Ascending aorta (tissue), 2 donors: ENCODE measurements around the gene MSANTD7. TPM values are rescaled to one million over a fixed set of nuclear protein-coding genes. Genes with fewer than 3 reads are reported as not detected.
A peak's percentile ranks its signal among the peaks of the same experiment; 100 is the strongest.

Experiments used
- DNase-seq, 2 donors: peaks; one replicate each; pipeline ENCODE4 v3.0.0-alpha.2; 2019; ENCODE audit warnings: low spot score in 2 of 2
- H3K27ac ChIP-seq, 2 donors: fragments of 200-600 bp; sonication (generic); one replicate each; pipeline ENCODE4 v1.5.1; 2016 to 2017; ENCODE audit warnings: mild to moderate bottlenecking in 1 of 2
- H3K27me3 ChIP-seq: fragments of 200-600 bp; sonication (generic); one replicate; pipeline ENCODE4 v1.5.1; 2017
- H3K36me3 ChIP-seq, 2 donors: fragments of 200-600 bp; sonication (generic); one replicate each; pipeline ENCODE4 v1.5.1; 2016
- H3K4me1 ChIP-seq, 2 donors: fragments of 200-600 bp; sonication (generic); one replicate each; pipeline ENCODE4 v1.5.1; 2016 to 2017; ENCODE audit warnings: mild to moderate bottlenecking in 1 of 2
- H3K4me3 ChIP-seq, 2 donors: fragments of 200-600 bp; sonication (generic); one replicate each; pipeline ENCODE4 v1.5.1; 2016 to 2017; ENCODE audit warnings: mild to moderate bottlenecking in 1 of 2
- H3K9me3 ChIP-seq, 2 donors: fragments of 200-600 bp; sonication (generic); one replicate each; pipeline ENCODE4 v1.5.1; 2016
- intact Hi-C: fragments of 100-400 bp; cut with DNase I; formaldehyde crosslinking; loops from one replicate; pipeline ENCODE4 v1.15.1; 2023
- total RNA-seq: library from RNA; depleted of rRNA; stranded (reverse); fragments of >200 nt; gene quantifications from one replicate; pipeline ENCODE4 v1.1.0, GENCODE V29; 2016
- TF ChIP-seq, protein P1 (sequence below), 3 experiments: fragments of 200-600 bp in 2 of 3; fragments of 450-650 bp in 1 of 3; sonication (generic) in 2 of 3; IDR thresholded peaks; one replicate each; pipeline ENCODE4 v1.5.1; 2016 to 2019; ENCODE audit warnings: antibody characterized with exemption in 3 of 3, mild to moderate bottlenecking in 1 of 3, moderate library complexity in 1 of 3

MSANTD7 gene
- total RNA-seq, 1 donor from 2014 or later: 0.64 TPM

GRCh38 chr10:14879928-14880193 lies 41.8 kb downstream of the MSANTD7 start:
- Histone ChIP-seq H3K36me3 (no peaks in the 10 kb centered on the region), H3K9me3 (no peaks in the 10 kb centered on the region), H3K4me1 (peaks cover 0 to 4% of the 10 kb centered on the region in 2 donors), H3K27ac (no peak overlapping the region), H3K4me3 (peak overlapping the region; percentile 79 to 92), H3K27me3 (no peaks in the 10 kb centered on the region)
- intact Hi-C loops: loop anchor here (2.0 kb wide), 3 partner anchors 217 to 289 kb away; partner anchors contain the start of genes NMT2 and RPP38
- TF ChIP-seq, protein P1, sequence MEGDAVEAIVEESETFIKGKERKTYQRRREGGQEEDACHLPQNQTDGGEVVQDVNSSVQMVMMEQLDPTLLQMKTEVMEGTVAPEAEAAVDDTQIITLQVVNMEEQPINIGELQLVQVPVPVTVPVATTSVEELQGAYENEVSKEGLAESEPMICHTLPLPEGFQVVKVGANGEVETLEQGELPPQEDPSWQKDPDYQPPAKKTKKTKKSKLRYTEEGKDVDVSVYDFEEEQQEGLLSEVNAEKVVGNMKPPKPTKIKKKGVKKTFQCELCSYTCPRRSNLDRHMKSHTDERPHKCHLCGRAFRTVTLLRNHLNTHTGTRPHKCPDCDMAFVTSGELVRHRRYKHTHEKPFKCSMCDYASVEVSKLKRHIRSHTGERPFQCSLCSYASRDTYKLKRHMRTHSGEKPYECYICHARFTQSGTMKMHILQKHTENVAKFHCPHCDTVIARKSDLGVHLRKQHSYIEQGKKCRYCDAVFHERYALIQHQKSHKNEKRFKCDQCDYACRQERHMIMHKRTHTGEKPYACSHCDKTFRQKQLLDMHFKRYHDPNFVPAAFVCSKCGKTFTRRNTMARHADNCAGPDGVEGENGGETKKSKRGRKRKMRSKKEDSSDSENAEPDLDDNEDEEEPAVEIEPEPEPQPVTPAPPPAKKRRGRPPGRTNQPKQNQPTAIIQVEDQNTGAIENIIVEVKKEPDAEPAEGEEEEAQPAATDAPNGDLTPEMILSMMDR (IDR thresholded peaks at IDR 0.05): no peak
- no peak for DNase-seq

- Histone ChIP-seq H3K27me3 (no peaks in the 10 kb centered on the region), H3K27ac (no peak overlapping the region), H3K9me3 (no peaks in the 10 kb centered on the region), H3K36me3 (no peaks in the 10 kb centered on the region), H3K4me3 (peak overlapping the region in 1 of 2 donors; percentile 92), H3K4me1 (peaks cover 0 to 4% of the 10 kb centered on the region in 2 donors)
- no peak for DNase-seq
- intact Hi-C loops: no loop called here
- TF ChIP-seq, protein P1 (IDR thresholded peaks at IDR 0.05): no peak
Observed at GRCh38 chr10:14880229-14880628, 42.1 kb downstream of the MSANTD7 start.

- Histone ChIP-seq H3K27ac (no peak overlapping the region), H3K9me3 (no peaks in the 10 kb centered on the region), H3K36me3 (no peaks in the 10 kb centered on the region), H3K27me3 (no peaks in the 10 kb centered on the region), H3K4me1 (no peaks in the 10 kb centered on the region), H3K4me3 (no peak overlapping the region)
- TF ChIP-seq, protein P1 (IDR thresholded peaks at IDR 0.05): no peak
- intact Hi-C loops: no loop called here
- DNase-seq: no peak
Observed at GRCh38 chr10:14884082-14884481, 46.0 kb downstream of the MSANTD7 start.

Other genes with a start within 250 kb of the MSANTD7 start
- 3.7 TPM for gene FAM107B, start 63.4 kb upstream of the MSANTD7 start, total RNA-seq
- gene CDNF, start 269 bp upstream of the MSANTD7 start, total RNA-seq: not detected
- gene HSPA14, start within 50 bp of the MSANTD7 start, total RNA-seq: 26.3 TPM
- gene SUV39H2, start 40.6 kb downstream of the MSANTD7 start, total RNA-seq: not detected
- gene DCLRE1C, start 115.8 kb downstream of the MSANTD7 start, total RNA-seq: 8.6 TPM
- gene MEIG1, start 121.1 kb downstream of the MSANTD7 start, total RNA-seq: not detected
- 3.7 TPM for gene OLAH, start 205.6 kb downstream of the MSANTD7 start, total RNA-seq